Natural killer cell (primary cell): Measurements from ENCODE around the gene RHEB. TPM values are rescaled to one million over a fixed set of nuclear protein-coding genes. Genes with fewer than 3 reads are reported as not detected.

ENCODE experiments used
- ATAC-seq, 3 donors: fragments of 150-1000 bp in 2 of 3; fragments of 200-7000 bp in 1 of 3; cut with Tn5 transposase; 1 replicate in 1 of 3; 2 replicates in 2 of 3; pipeline ENCODE4 v1.10.0; 2021; ENCODE audit warnings: mild to moderate bottlenecking in 2 of 3, moderate library complexity in 2 of 3
- DNase-seq, 2 donors: peaks; one replicate each; pipeline versions ENCODE4 v3.0.0 to v3.0.0-alpha.2; 2013 to 2021; ENCODE audit warnings: mixed read lengths in 1 of 2
- H3K27ac ChIP-seq: one replicate; pipeline ENCODE4 v1.5.1; 2013; ENCODE audit warnings: mild to moderate bottlenecking, low read length
- H3K27me3 ChIP-seq: one replicate; pipeline ENCODE4 v1.6.1; 2013; ENCODE audit warnings: low read length; ENCODE audit not compliant: control insufficient read depth, insufficient read depth
- H3K36me3 ChIP-seq: one replicate; pipeline ENCODE4 v1.6.1; 2013; ENCODE audit warnings: low read length; ENCODE audit not compliant: control insufficient read depth, insufficient read depth
- H3K4me1 ChIP-seq: one replicate; pipeline ENCODE4 v1.6.1; 2013; ENCODE audit warnings: low read length; ENCODE audit not compliant: control insufficient read depth, insufficient read depth
- H3K4me3 ChIP-seq: one replicate; pipeline ENCODE4 v1.5.1; 2013; ENCODE audit warnings: low read length
- H3K9me3 ChIP-seq: one replicate; pipeline ENCODE4 v1.6.1; 2013; ENCODE audit warnings: low read length; ENCODE audit not compliant: control insufficient read depth, insufficient read depth
- H3K27ac Mint-ChIP-seq, 2 donors: one replicate each; pipeline ENCODE4 v1.8.0; 2022; ENCODE audit warnings: mild to moderate bottlenecking in 2 of 2, mixed read lengths in 2 of 2, moderate library complexity in 1 of 2
- H3K27me3 Mint-ChIP-seq, 2 donors: one replicate each; pipeline ENCODE4 v1.8.0; 2022; ENCODE audit warnings: low read depth in 2 of 2, mixed read lengths in 2 of 2
- H3K36me3 Mint-ChIP-seq: one replicate; pipeline ENCODE4 v1.8.0; 2022; ENCODE audit warnings: mixed read lengths
- H3K4me1 Mint-ChIP-seq, 2 donors: one replicate each; pipeline ENCODE4 v1.8.0; 2022; ENCODE audit warnings: mixed read lengths in 2 of 2
- H3K4me3 Mint-ChIP-seq: one replicate; pipeline ENCODE4 v1.8.0; 2022; ENCODE audit warnings: mild to moderate bottlenecking, moderate library complexity, mixed read lengths
- H3K9me3 Mint-ChIP-seq, 2 donors: one replicate each; pipeline ENCODE4 v1.8.0; 2022; ENCODE audit warnings: mixed read lengths in 2 of 2
- CTCF ChIP-seq: fragments of 200-600 bp; IDR thresholded peaks from one replicate; pipeline ENCODE4 v1.8.0; 2022; ENCODE audit warnings: antibody characterized with exemption
- WGBS: methylation state at CpG from one replicate; pipeline ENCODE4 v1.1.7; 2013; ENCODE audit warnings: missing lambda C conversion rate; ENCODE audit not compliant: insufficient coverage; 5-methylcytosine and 5-hydroxymethylcytosine counted together
- intact Hi-C: fragments of 100-400 bp; cut with micrococcal nuclease; formaldehyde crosslinking; loops from one replicate; pipeline ENCODE4 v1.14.2; 2022
- total RNA-seq, 4 donors: library from RNA; stranded (reverse); fragments of 120-200 nt in 1 of 4; gene quantifications; one replicate each; pipeline versions ENCODE4 v1.2.3 to v1.2.4, GENCODE V29; 2013 to 2022

Gene RHEB
- total RNA-seq, 3 donors from 2014 or later (not counting 1 experiment from before 2014, with no cell fraction given): 51.0 to 63.3 (median 63.3) TPM

GRCh38 chr7:151472644-151473380 lies 46.9 kb downstream of the RHEB start:
- Histone ChIP-seq H3K4me3 (no peak overlapping the region), H3K4me1 (peaks cover 16% of the 10 kb centered on the region), H3K27ac (no peak overlapping the region), H3K9me3 (no peaks in the 10 kb centered on the region), H3K36me3 (peaks cover 29% of the 10 kb centered on the region), H3K27me3 (no peaks in the 10 kb centered on the region)
- intact Hi-C loops: no loop called here
- Mint-ChIP-seq H3K4me1 (peaks cover 55 to 57% of the 10 kb centered on the region in 2 donors), H3K27ac (peak overlapping the region; percentile 65 to 69), H3K36me3 (peaks cover 19% of the 10 kb centered on the region), H3K27me3 (no peaks in the 10 kb centered on the region), H3K9me3 (no peaks in the 10 kb centered on the region), H3K4me3 (peak overlapping the region; percentile 49)
- 71% methylated on average over 16 of the region's 17 CpGs for WGBS
- peak in 2 of 3 donors; percentile 13 to 25 for ATAC-seq
- peak in 1 of 2 donors; percentile 22 for DNase-seq
- no peak for TF ChIP-seq CTCF

GRCh38 chr7:151470711-151471110 lies 49.0 kb downstream of the RHEB start:
- Mint-ChIP-seq H3K27me3 (no peaks in the 10 kb centered on the region), H3K9me3 (no peaks in the 10 kb centered on the region), H3K36me3 (peaks cover 20% of the 10 kb centered on the region), H3K4me1 (peaks cover 56 to 62% of the 10 kb centered on the region in 2 donors), H3K27ac (peak overlapping the region; percentile 19 to 65), H3K4me3 (no peak overlapping the region)
- no peak for ATAC-seq
- no peak overlapping the region for H3K27ac ChIP-seq
- DNase-seq: no peak
- peaks cover 16% of the 10 kb centered on the region for H3K4me1 ChIP-seq
- no peaks in the 10 kb centered on the region for H3K9me3 ChIP-seq
- TF ChIP-seq CTCF: no peak
- H3K36me3 ChIP-seq: peaks cover 36% of the 10 kb centered on the region
- H3K4me3 ChIP-seq: no peak overlapping the region
- intact Hi-C loops: no loop called here
- WGBS: 97% methylated on average over 2 of the region's 2 CpGs
- H3K27me3 ChIP-seq: no peaks in the 10 kb centered on the region

- ATAC-seq (no peak), DNase-seq (no peak)
- Histone ChIP-seq H3K36me3 (peaks cover 42% of the 10 kb centered on the region), H3K4me3 (no peak overlapping the region), H3K9me3 (no peaks in the 10 kb centered on the region), H3K27me3 (no peaks in the 10 kb centered on the region), H3K27ac (no peak overlapping the region), H3K4me1 (peaks cover 16% of the 10 kb centered on the region)
- Mint-ChIP-seq H3K36me3 (peaks cover 25% of the 10 kb centered on the region), H3K27me3 (no peaks in the 10 kb centered on the region), H3K4me1 (peaks cover 56 to 62% of the 10 kb centered on the region in 2 donors), H3K4me3 (no peak overlapping the region), H3K9me3 (no peaks in the 10 kb centered on the region), H3K27ac (peak overlapping the region; percentile 77 to 79)
- no peak for TF ChIP-seq CTCF
- intact Hi-C loops: no loop called here
- WGBS: 84% methylated on average over 3 of the region's 5 CpGs
These were observed 50.4 kb downstream of the RHEB start for GRCh38 chr7:151469281-151469680.
